Adipose tissue (tissue), 3 donors: ENCODE results near the gene PANK1. TPM values are rescaled to one million over a fixed set of nuclear protein-coding genes. Genes with fewer than 3 reads are reported as not detected.

Experiments used
- H3K27ac ChIP-seq: one replicate; pipeline ENCODE4 v1.5.1; 2013; ENCODE audit warnings: low read depth, low read length
- WGBS, 3 donors: extraction: QIAGEN DNeasy Blood & Tissue Kit; methylation state at CpG; one replicate each; pipeline ENCODE4 v1.1.7; 2013; 5-methylcytosine and 5-hydroxymethylcytosine counted together
- polyA plus RNA-seq, 3 donors: library from polyadenylated mRNA; stranded (reverse); fragments of 200-250 nt; gene quantifications; one replicate each; pipeline ENCODE4 v1.2.3, GENCODE V29; 2013
- donor health status: healthy with polysubstance abuse.
- donor health status: Bipolar disorder and iron deficiency.
- donor health status: healthy.

PANK1 gene
- polyA plus RNA-seq, 3 donors = 1.4 to 1.7 (median 1.5) TPM

DNA sequence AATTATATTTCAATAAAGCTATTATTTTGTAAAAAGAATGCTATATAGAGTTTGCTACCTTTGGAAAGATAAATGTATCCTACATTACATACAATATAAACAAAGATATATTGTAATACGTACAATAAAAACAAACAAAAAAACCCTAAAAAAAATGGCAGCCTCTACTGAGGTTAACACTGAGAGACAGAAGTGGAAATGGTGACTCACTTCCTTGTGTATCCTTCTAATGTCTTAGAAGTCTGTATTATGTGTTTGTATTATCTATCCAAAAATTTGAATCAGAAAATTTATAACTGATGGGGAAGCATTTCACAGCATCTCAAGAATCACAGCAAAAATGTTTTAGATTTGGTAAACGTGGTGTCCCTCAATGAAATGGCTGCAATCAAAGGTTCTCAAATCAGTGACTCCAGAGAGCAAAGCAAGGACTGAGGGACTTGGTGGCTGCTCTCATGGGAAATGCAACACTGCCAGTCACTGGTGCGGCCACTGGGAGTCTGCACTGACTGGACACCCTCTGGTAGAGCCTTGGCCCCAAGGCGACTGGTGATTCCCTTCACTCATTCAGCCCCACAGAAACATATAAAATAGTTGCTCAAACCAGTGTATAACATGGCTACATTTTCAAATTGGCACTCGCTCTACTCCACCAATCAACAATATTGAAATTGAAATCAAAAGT, 53.8 kb downstream of the PANK1 start:
- 85 to 94% (median 87%) methylated on average over 5 of the region's 5 CpGs for WGBS, 3 donors
- no peak overlapping the region for H3K27ac ChIP-seq

DNA sequence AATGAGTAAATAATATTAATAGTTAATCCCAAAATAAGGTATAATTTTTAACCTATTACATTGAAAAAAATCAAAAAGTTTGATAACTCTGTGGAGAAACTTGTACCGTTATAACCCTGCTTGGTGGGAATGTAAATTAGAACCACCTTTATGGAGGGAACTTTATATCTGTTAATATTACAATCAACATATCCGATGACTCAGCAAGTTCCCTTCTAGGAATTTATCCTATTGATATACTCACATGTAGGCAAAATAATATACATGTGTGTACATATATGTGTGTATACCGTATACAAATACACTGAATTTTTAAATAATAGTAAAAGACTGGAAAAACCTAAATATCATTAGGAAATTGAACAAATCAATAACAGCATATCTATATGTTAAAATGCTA, 54.7 kb downstream of the PANK1 start:
- 75 to 83% (median 80%) methylated on average over 3 of the region's 3 CpGs for WGBS, 3 donors
- H3K27ac ChIP-seq = no peak overlapping the region

DNA sequence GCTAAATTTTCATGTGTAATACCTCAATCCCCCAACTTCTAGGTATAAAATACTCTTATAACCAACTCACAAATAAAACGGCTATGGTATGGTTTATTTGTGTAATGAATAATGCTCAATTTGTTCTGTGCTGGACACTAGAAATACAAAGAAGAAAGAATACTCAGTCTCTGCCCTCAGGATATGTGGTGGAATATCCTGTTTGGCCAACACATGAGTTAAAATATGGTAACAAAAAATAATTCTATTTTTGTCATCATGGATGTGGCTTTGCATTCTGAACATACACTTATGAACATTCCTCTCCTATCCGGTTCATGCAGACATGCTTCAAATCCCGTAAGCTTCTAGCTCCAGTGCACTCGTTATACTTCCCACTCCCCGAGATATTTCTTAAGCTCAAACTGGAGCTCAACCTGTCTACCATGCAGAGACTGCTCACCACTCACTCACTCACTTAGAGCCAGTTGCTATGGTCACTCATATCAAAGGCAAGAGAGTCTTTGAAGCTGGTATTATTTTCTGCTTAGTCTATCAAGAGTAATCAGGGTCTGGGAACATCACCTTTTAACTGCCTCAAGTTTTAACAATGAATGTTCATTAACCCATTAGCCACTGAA, 55.8 kb downstream of the PANK1 start:
- H3K27ac ChIP-seq = no peak overlapping the region
- WGBS, 3 donors = 80 to 89% (median 88%) methylated on average over 5 of the region's 5 CpGs

DNA sequence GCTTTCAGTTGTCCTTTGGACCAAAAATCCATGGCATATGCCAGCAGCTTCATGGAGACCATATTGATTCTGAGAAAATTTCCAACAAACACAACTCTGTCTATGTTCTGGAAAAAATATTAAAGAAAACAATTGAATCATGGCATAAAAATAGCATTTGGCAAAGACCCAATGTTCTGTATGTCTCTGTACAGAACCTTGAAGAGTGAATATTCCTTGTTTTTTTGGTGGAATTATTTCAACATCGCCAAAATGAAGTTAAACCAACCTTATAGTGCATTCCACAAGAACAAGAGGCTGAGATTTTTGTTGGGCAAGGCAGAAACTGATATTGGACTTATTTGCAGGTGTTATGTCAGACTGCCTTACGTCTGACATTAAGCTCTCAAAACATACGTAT, 56.4 kb downstream of the PANK1 start:
- WGBS, 3 donors = 91 to 94% (median 94%) methylated on average over 3 of the region's 3 CpGs
- H3K27ac ChIP-seq = no peak overlapping the region

DNA sequence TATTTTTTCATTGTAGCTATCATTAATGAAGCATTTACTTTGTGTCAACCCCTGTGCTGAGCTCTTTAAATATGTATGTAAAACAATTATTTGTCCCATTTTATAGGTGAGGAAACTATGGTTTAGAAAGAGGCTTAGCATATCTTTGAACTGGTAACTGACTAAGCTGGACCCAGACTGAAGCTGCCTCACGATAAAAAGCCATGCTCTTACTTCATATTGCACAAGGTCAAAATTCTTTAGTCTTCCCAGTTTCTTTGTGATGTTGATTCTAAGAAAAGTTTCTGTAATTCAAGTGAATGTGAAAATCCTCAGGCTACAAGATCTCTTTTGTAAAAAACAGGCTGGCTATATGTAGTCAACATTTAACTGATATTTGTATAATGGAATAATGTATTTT, 63.0 kb downstream of the PANK1 start:
- 87 to 89% (median 88%) methylated on average over 1 of the region's 1 CpG for WGBS, 3 donors
- no peak overlapping the region for H3K27ac ChIP-seq

DNA sequence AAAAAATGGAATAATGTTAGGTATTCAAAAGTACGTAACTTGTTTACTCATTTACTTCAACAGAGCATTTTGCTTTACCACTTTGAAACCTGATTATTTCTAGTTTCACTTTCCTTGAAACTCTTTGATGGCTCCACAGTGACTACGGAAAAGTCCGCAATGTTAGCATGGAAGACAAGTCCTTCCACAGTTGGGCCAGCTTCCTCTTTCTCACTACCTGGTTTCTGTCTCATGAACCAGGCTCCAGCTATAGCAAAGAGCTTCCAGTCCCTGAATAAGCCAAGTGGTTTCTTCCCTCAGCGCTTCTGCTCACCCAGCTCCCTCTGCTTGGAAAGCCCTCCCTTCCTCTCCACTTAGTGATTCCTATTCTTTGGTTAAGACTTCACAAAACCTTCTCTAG, 64.8 kb downstream of the PANK1 start:
- WGBS, 3 donors = 89 to 96% (median 96%) methylated on average over 4 of the region's 4 CpGs
- H3K27ac ChIP-seq = no peak overlapping the region

DNA sequence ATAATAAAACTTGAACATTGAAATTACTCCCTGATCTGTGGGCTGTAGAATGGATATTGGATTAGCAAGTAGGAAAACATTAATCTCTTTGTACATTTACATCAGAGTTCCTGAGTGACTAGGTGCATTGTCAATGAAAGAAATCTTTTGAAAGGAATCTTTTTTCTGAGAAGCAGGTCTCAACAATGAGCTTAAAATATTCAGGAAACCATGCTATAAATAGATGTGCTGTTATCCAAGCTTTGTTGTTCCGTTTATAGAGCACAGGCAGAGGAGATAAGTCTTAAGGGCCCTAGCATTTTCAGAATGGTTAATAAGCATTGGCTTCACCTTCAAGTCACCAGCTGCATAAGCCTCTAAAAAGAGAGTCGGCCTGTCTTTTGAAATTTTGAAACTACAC, 68.3 kb downstream of the PANK1 start:
- H3K27ac ChIP-seq = no peak overlapping the region
- WGBS, 3 donors = 79 to 90% (median 88%) methylated on average over 2 of the region's 2 CpGs

DNA sequence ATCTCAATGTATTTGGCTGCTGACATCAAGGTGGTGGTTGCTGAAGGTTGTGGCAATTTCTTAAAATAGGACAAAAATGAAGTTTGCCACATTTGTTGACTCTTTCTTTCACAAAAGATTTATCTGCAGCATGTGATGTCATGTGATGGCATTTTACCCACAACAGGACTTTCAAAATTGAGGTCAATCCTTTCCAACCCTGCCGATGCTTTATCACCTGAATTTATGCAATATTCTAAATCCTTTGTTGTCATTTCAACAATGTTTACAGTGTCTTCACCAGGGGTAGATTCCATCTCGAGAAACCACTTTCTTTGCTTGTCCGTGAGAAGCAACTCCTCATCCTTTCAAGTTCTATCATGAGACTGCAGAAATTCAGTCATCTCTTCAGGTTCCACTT, 69.0 kb downstream of the PANK1 start:
- H3K27ac ChIP-seq = no peak overlapping the region
- WGBS, 3 donors = 93 to 96% (median 94%) methylated on average over 3 of the region's 3 CpGs

DNA sequence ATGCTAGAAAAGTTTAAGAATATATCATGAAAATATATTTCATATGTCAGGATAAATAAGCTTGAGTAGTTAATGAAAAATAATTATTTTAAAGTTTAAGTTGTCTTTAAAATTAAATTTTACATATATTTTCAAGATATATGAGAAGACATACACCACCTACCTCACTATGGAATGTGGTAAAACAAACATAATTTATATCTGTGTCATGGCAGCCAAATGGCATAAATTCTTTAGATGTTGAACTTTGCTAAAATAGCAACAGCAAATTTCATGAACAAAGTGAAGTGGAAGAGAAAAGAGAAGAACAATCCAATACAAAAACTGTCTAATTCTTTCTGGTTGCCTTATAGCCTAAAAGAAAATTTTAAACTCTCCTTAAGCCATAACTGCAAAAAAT, 70.0 kb downstream of the PANK1 start:
- H3K27ac ChIP-seq = no peak overlapping the region

DNA sequence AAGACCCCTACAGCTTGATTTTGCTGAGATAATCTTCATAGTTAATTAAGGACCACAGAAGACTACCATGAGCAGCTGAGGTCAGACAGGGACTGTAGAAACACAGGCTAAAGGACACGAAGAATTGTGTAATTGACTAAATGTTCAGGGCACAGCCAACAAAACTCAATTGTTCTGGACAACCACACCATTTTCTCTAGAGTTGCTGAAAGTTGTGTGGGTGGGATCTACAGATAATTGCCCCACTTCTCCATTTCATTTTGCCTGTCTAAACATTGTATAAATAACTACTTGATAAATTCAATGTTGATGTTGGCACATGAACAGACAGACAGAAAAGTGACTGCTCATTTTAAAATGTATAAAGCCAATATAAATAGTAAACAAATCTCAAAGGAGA, 70.7 kb downstream of the PANK1 start:
- no peak overlapping the region for H3K27ac ChIP-seq
- 52 to 64% (median 56%) methylated on average over 1 of the region's 1 CpG for WGBS, 3 donors

DNA sequence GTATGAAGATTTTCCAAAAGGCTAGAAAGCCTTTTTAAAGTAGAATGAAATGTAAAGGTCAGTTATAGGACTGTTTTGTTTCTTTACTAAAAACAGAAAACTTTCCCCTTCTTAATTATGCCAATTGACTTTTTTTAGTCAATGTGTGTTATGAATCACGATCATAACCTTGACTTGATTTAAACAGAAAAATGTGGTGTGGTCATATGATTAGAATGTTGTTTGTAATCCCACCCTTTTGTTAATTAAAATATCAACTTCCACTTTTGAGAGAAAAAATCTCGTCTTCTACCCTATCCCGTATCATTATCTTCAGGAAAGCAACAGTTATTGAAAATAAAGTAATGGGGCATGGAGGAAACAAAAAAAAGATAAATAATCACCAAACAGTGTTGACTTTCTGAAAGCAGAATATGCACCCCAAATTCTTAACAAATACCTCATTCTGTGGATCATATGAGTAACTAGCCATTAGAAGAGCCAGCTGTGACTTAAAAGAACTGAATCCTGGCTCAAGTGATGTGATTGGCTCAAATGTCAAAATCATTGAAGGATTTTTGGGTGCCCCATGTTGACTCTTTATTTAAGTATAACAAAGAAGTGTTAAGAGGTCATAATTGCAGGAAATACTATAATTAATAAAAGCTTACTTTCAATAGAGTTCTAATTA, 77.3 kb downstream of the PANK1 start:
- WGBS, 3 donors = 58 to 76% (median 62%) methylated on average over 3 of the region's 3 CpGs

DNA sequence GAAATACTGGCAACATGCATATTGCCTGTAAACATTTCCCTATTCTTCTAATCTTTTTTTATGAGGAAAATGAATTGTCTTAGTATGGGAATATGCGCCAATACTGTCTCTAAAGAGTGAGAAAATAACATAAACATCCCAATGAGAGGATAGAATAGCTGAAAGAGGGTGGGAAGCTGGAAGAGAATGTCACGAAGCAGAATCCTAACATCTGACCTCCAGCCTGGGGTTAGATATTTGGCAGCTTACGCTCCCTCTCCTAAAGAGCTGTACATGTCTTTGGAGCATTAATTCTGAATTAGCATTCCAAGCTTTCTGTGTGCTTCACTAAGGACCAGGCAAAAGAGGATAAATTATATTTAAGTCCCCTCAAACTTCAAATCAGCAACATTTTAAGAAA, 78.0 kb downstream of the PANK1 start:
- no peak overlapping the region for H3K27ac ChIP-seq
- 59 to 76% (median 60%) methylated on average over 3 of the region's 3 CpGs for WGBS, 3 donors

More for the DNA sequence above, 77.3 kb downstream of the PANK1 start:
- no peak overlapping the region for H3K27ac ChIP-seq

DNA sequence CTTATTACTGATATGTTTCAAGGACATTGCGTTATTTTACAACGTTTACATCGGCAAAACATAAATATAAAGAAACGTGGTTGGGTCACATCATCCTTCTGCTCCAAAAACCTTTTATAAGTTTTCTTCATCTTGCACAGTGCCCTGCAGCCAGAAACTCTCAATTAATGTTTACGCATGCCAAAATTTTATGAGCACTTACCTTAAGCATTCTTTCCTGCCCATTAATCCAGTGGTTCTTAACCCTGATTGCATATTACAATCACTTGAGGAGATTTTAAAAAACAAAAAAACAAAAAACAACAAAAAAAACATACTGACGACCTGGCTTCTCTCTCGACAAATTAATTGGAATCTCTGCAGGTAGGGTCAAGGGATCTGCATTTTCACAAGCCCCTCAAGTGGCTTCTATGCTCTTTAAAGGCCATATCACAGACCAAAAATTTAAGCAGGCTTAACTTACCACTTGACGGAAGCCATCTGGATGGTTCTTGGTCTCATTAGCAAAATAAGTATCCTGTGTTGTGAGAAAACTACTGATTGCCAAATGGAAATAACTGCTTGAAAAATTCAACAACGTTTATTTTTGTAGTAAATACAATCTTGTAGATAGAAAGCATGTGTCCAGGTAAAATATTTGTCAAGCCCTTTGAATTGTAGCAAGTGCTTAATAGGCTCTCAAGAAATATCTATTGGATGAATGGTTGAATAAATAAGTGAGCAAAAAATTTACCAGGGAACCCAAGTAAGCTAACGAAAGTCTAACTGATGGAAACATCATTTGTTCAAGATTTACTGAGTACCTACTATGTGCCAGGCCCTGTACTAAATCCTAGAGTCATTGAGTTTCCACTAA, 78.7 kb downstream of the PANK1 start:
- H3K27ac ChIP-seq = no peak overlapping the region
- WGBS, 3 donors = 58 to 72% (median 71%) methylated on average over 10 of the region's 10 CpGs

DNA sequence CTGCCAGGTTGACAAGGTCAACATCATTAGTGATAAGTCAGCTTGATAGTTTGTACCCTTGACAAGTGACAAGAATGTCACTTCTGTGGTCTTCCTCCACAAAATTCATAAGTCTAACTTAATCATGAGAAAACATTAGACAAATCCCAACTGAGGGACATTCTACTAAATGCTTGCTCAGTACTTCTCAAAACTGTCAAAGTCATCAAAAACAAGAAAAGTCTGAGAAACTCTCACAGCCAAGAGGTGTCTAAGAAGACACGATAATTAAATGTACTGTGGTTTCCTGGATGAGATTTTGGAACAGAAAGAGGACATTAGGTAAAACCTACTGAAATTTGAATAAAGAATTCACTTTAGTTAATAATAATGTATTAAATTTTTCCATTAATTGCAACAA, 79.9 kb downstream of the PANK1 start:
- H3K27ac ChIP-seq = no peak overlapping the region
- 49 to 71% (median 60%) methylated on average over 1 of the region's 1 CpG for WGBS, 3 donors

DNA sequence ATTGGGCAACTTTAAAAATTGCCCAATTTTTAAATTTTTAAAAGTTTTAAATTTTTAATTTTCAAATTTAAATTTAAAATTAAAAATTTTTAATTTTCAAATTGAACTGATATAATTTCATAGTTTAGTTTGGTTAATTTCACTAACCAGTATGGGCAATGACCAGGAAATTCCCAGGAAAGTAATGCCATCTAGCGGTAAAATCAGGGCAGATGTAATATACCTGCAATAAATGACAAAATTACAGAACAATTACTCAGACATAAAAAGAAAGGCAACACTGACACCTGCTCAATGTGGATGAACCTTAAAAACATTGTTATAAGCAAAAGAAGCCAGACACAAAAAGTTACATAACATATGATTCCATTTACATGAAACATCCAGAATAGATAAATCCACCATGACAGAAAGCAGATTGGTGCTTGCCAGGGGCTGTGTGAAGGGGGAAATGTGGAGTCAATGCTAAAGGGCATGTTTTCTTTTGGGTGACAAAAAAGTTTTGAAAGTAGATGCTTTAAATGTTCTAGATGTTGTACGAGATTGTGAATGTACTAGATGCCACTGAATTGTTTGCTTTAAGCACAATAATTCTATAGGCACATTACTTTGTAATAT, 81.1 kb downstream of the PANK1 start:
- no peak overlapping the region for H3K27ac ChIP-seq
- WGBS, 3 donors = 13 to 25% (median 20%) methylated on average over 2 of the region's 2 CpGs

DNA sequence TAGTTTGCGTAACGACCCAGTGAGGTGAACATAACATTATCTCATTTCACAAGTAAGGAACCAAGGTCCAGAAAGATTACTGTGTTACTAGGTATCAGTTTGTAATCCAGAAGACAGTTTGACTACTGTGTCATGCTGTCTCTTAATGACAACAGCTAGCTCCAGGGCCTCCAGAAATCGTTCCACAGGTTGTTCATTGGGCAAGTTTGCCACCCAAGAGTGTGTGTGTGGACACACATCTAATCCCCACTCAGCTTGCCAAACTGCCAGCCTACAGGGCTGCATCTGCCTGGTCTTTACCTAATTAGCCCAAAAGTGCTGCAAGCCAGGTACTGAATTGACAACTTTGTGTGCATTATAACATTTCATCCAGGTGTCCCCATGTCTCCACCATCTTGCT, 81.7 kb downstream of the PANK1 start:
- no peak overlapping the region for H3K27ac ChIP-seq

DNA sequence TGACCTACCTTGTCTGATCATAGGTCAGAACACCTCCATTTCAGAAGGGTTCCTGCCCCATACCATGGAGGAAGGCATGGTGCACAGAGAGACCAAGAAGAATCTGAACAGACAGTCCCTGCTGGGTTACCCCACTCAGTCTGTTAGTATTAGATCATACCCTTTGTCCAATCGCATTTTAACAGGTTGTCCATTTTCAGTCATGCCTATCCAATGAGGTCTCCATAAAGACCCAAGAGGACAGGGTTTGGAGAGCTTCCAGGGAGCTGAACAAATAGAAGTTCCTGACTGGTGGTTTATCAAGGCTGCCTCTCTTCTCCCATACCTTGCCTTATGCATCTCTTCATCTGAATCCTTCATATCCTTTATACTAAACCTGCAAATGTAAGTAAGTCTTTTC, 88.4 kb downstream of the PANK1 start:
- WGBS, 3 donors = 80 to 100% (median 94%) methylated on average over 1 of the region's 1 CpG
- H3K27ac ChIP-seq = no peak overlapping the region

More for the DNA sequence above, 81.7 kb downstream of the PANK1 start:
- WGBS, 3 donors = 90 to 95% (median 95%) methylated on average over 3 of the region's 3 CpGs

DNA sequence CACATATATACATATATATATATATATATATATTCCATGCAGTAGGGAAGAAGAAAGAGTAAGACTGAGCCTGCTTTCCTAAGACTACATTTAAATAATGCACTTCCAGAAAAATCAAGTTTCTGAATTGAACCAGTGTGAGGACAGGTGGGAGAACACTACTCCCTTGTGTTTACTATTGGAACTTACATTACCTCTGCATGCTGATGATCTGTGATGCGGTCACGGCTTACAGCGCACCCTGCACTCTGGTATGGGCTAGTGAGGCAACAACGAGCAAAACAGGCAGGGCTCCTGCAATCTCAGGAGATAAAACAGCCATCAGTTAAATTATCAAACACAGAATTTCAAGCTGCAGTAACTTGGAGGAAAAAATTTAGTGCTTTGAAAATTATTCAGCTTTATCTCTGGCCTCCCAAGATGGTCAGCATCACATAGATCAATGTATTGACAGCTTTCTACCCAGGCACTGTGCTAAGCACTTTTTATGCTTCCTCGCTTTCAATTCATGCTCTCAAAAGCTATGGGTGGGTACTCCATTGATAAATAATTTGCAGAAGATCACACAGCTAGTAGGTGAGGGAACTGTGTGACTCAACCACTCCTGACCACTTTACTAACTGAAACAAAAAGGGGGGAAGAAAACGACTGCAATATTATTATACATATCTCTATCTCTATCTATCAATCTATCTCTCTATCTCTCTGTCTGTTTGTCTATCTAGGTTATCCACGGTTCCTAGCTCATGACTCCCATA, 89.2 kb downstream of the PANK1 start:
- WGBS, 3 donors = 75 to 87% (median 77%) methylated on average over 7 of the region's 7 CpGs
- no peak overlapping the region for H3K27ac ChIP-seq
